Measurements from ENCODE around the gene CSGALNACT2. TPM values are rescaled to one million over a fixed set of nuclear protein-coding genes. Genes with fewer than 3 reads are reported as not detected.

CSGALNACT2 gene
- total RNA-seq, 1 experiment from 2014 or later = 8.9 TPM

DNA sequence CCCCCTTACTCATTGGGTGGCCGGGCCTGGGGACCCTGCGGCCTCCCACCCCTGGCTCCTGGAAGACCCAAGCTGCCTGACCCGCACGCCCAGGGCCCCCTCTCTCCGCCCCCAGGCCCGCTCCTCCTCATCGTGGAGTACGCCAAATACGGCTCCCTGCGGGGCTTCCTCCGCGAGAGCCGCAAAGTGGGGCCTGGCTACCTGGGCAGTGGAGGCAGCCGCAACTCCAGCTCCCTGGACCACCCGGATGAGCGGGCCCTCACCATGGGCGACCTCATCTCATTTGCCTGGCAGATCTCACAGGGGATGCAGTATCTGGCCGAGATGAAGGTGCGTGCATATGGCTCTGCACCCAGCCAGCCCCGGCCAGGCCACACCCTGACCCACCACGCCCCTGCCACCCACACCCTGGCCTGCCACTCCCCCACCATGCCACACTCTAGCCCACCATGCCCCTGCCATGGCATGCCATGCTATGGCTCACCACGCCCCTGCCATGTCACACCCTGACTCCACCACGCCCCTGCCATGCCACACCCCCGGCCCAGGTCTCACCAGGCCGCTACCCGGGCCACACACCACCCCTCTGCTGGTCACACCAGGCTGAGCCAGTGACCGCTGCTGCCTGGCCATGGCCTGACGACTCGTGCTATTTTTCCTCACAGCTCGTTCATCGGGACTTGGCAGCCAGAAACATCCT is 18.7 kb upstream of the CSGALNACT2 start:
- Mint-ChIP-seq H3K36me3 (ENCODE audit: insufficient read depth in 1 of 3, low read depth in 3 of 3) (no peaks in the 10 kb centered on the region; a peak in 1 of 7 replicates), H3K4me1 (no peaks in the 10 kb centered on the region), H3K27me3 (ENCODE audit: low read depth) (no peaks in the 10 kb centered on the region), H3K4me3 (no peak overlapping the region), H3K27ac (peak overlapping the region in 1 of 3 experiments; percentile 44; a peak in 1 of 7 replicates), H3K9me3 (no peaks in the 10 kb centered on the region)
- no peak overlapping the region for H4K91ac ChIP-seq (ENCODE audit: insufficient read length, low read depth, low read length)
- TF ChIP-seq, protein P1, sequence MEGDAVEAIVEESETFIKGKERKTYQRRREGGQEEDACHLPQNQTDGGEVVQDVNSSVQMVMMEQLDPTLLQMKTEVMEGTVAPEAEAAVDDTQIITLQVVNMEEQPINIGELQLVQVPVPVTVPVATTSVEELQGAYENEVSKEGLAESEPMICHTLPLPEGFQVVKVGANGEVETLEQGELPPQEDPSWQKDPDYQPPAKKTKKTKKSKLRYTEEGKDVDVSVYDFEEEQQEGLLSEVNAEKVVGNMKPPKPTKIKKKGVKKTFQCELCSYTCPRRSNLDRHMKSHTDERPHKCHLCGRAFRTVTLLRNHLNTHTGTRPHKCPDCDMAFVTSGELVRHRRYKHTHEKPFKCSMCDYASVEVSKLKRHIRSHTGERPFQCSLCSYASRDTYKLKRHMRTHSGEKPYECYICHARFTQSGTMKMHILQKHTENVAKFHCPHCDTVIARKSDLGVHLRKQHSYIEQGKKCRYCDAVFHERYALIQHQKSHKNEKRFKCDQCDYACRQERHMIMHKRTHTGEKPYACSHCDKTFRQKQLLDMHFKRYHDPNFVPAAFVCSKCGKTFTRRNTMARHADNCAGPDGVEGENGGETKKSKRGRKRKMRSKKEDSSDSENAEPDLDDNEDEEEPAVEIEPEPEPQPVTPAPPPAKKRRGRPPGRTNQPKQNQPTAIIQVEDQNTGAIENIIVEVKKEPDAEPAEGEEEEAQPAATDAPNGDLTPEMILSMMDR (conservative IDR thresholded peaks at IDR 0.05) = no peak
- H3K4me2 ChIP-seq (ENCODE audit: insufficient read depth, insufficient read length, low read length) = no peak overlapping the region
- no peak overlapping the region for H2BK5ac ChIP-seq (ENCODE audit: insufficient read length, low read length)
- no peak overlapping the region for H2BK15ac ChIP-seq (ENCODE audit: low read depth, low read length)
- DNase-seq = no peak
- H3K9ac ChIP-seq (ENCODE audit: extremely low read depth, insufficient read length, low read length) = no peak overlapping the region
- H3K9me3 ChIP-seq (ENCODE audit: control insufficient read depth, low read depth, low read length) = no peaks in the 10 kb centered on the region
- no peak overlapping the region for H2BK20ac ChIP-seq (ENCODE audit: low read depth, low read length, poor library complexity, severe bottlenecking)
- H2AK5ac ChIP-seq (ENCODE audit: insufficient read length, low read length) = no peak overlapping the region
- H2BK12ac ChIP-seq (ENCODE audit: insufficient read length, low read depth, low read length) = no peak overlapping the region
- no peak overlapping the region for H3K4ac ChIP-seq (ENCODE audit: low read depth, low read length)
- peaks cover 2% of the 10 kb centered on the region for H3K23me2 ChIP-seq (ENCODE audit: insufficient read length, low read depth, low read length, poor library complexity, severe bottlenecking)
- no peaks in the 10 kb centered on the region for H3K79me2 ChIP-seq (ENCODE audit: insufficient read depth, low read length)
- no peak overlapping the region for H4K5ac ChIP-seq (ENCODE audit: insufficient read length, low read depth, low read length)
- H2BK120ac ChIP-seq (ENCODE audit: low read depth, low read length, poor library complexity, severe bottlenecking) = no peak overlapping the region
- no peak overlapping the region for H3K18ac ChIP-seq (ENCODE audit: insufficient read length, low read depth, low read length)
- H3K56ac ChIP-seq (ENCODE audit: insufficient read length, low read depth, low read length) = no peak overlapping the region
- H3K23ac ChIP-seq (ENCODE audit: insufficient read length, low read depth, low read length) = no peak overlapping the region
- H4K20me1 ChIP-seq (ENCODE audit: control insufficient read depth, insufficient read depth, insufficient read length) = no peaks in the 10 kb centered on the region
- H2AFZ ChIP-seq (ENCODE audit: low read length) = no peak overlapping the region
- no peaks in the 10 kb centered on the region for H3K4me1 ChIP-seq (ENCODE audit: insufficient read depth, low read length)
- no peak overlapping the region for H3K27ac ChIP-seq (ENCODE audit: insufficient read length, low read depth, low read length)
- no peak overlapping the region for H3T11ph ChIP-seq (ENCODE audit: low read length)
- no CpG with 5 or more reads among the region's 31 CpGs for WGBS (ENCODE audit: extremely low coverage, insufficient read length, low lambda C conversion rate)
- H4K8ac ChIP-seq (replicated peaks; ENCODE audit: insufficient read length, low read depth, low read length) = no peak overlapping the region
- no peak overlapping the region; the same call in 1 of the 2 replicates for H3K14ac ChIP-seq (ENCODE audit: insufficient read depth, low read length)
- H3K79me1 ChIP-seq (ENCODE audit: insufficient read depth, low read depth, low read length, poor library complexity, severe bottlenecking) = no peaks in the 10 kb centered on the region
- H3K27me3 ChIP-seq (ENCODE audit: insufficient read depth, low read length) = no peaks in the 10 kb centered on the region
